Measurements from ENCODE around the gene UBE2K.

UBE2K gene

DNA sequence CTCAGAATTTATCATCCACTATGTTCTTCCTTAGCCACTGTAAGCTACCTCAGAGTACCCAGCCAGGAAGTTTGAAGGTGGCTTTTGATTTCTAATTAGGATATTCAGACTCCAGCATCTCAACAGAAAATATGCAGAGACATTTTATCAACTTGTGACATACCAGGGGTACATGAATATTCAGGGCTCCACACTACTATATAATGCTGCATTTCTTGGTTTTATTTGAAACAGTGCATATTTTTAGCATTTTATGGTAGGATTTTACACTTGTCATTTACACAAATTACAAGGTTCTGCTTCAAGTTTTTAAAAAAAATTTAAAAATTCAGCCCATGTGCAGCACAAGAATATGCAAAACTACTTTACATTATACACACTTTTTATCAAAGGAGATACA, 124.7 kb downstream of the UBE2K start:
- no peak overlapping the region for H3K4me3 ChIP-seq (ENCODE audit: control insufficient read depth, low read depth, low read length)
- no peak for DNase-seq (ENCODE audit: low read depth)
- TF ChIP-seq, protein P1, sequence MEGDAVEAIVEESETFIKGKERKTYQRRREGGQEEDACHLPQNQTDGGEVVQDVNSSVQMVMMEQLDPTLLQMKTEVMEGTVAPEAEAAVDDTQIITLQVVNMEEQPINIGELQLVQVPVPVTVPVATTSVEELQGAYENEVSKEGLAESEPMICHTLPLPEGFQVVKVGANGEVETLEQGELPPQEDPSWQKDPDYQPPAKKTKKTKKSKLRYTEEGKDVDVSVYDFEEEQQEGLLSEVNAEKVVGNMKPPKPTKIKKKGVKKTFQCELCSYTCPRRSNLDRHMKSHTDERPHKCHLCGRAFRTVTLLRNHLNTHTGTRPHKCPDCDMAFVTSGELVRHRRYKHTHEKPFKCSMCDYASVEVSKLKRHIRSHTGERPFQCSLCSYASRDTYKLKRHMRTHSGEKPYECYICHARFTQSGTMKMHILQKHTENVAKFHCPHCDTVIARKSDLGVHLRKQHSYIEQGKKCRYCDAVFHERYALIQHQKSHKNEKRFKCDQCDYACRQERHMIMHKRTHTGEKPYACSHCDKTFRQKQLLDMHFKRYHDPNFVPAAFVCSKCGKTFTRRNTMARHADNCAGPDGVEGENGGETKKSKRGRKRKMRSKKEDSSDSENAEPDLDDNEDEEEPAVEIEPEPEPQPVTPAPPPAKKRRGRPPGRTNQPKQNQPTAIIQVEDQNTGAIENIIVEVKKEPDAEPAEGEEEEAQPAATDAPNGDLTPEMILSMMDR (conservative IDR thresholded peaks at IDR 0.05; ENCODE audit: control insufficient read depth, insufficient read depth, low read depth, low read length), result no peak

- TF ChIP-seq, protein P1 (conservative IDR thresholded peaks at IDR 0.05; ENCODE audit: control insufficient read depth, insufficient read depth, low read depth, low read length), result no peak
- DNase-seq (ENCODE audit: low read depth), result peak; percentile 68
Observed at GRCh38 chr4:39823191-39823590, 125.3 kb downstream of the UBE2K start.

GRCh38 chr4:39825090-39825489, 127.2 kb downstream of the UBE2K start:
- H3K4me3 ChIP-seq (ENCODE audit: control insufficient read depth, low read depth, low read length), result no peak overlapping the region
- DNase-seq (ENCODE audit: low read depth), result no peak
- TF ChIP-seq, protein P1 (conservative IDR thresholded peaks at IDR 0.05; ENCODE audit: control insufficient read depth, insufficient read depth, low read depth, low read length), result no peak

More at GRCh38 chr4:39823191-39823590, 125.3 kb downstream of the UBE2K start:
- no peak overlapping the region for H3K4me3 ChIP-seq (ENCODE audit: control insufficient read depth, low read depth, low read length)

- H3K4me3 ChIP-seq (ENCODE audit: control insufficient read depth, low read depth, low read length), result no peak overlapping the region
- peak; percentile 74 for DNase-seq (ENCODE audit: low read depth)
- TF ChIP-seq, protein P1 (conservative IDR thresholded peaks at IDR 0.05; ENCODE audit: control insufficient read depth, insufficient read depth, low read depth, low read length), result no peak
Observed at GRCh38 chr4:39825741-39826231, 127.8 kb downstream of the UBE2K start.

Measured in fibroblast of mammary gland (primary cell).